ENCODE measurements around the gene RNF180. TPM values are rescaled to one million over a fixed set of nuclear protein-coding genes. Genes with fewer than 3 reads are reported as not detected.

The RNF180 gene
- total RNA-seq, 1 donor from 2014 or later, result 7.3 TPM

GRCh38 chr5:64330728-64331231 lies 165.1 kb downstream of the RNF180 start:
- Mint-ChIP-seq H3K4me3 (no peak overlapping the region), H3K27ac (ENCODE audit: unreplicated experiment) (no peak overlapping the region)
- no peak for TF ChIP-seq CTCF (conservative IDR thresholded peaks at IDR 0.05)

GRCh38 chr5:64331597-64332277 lies 166.1 kb downstream of the RNF180 start:
- H3K36me3 Mint-ChIP-seq (ENCODE audit: low read depth), result peaks cover 11% of the 10 kb centered on the region
- H3K9me3 Mint-ChIP-seq, result peaks cover 6% of the 10 kb centered on the region
- no peaks in the 10 kb centered on the region for H3K27me3 Mint-ChIP-seq (ENCODE audit: low read depth)
- DNase-seq (ENCODE audit: low read depth, low spot score), result no peak
- TF ChIP-seq CTCF (conservative IDR thresholded peaks at IDR 0.05), result no peak
- peaks cover 7% of the 10 kb centered on the region for H3K4me1 Mint-ChIP-seq
- H3K4me3 Mint-ChIP-seq, result no peak overlapping the region
- peak overlapping the region; percentile 89 for H3K27ac Mint-ChIP-seq (ENCODE audit: unreplicated experiment)

More at GRCh38 chr5:64330728-64331231, 165.1 kb downstream of the RNF180 start:
- no peaks in the 10 kb centered on the region for H3K27me3 Mint-ChIP-seq (ENCODE audit: low read depth)
- peaks cover 7% of the 10 kb centered on the region for H3K4me1 Mint-ChIP-seq
- peaks cover 16% of the 10 kb centered on the region for H3K36me3 Mint-ChIP-seq (ENCODE audit: low read depth)
- H3K9me3 Mint-ChIP-seq, result peaks cover 11% of the 10 kb centered on the region
- no peak for DNase-seq (ENCODE audit: low read depth, low spot score)

GRCh38 chr5:64333886-64334285 lies 168.2 kb downstream of the RNF180 start:
- Mint-ChIP-seq H3K9me3 (no peaks in the 10 kb centered on the region), H3K4me3 (no peak overlapping the region), H3K27me3 (ENCODE audit: low read depth) (no peaks in the 10 kb centered on the region), H3K4me1 (peaks cover 7% of the 10 kb centered on the region), H3K27ac (ENCODE audit: unreplicated experiment) (peak overlapping the region; percentile 32), H3K36me3 (ENCODE audit: low read depth) (peaks cover 2% of the 10 kb centered on the region)
- no peak for TF ChIP-seq CTCF (conservative IDR thresholded peaks at IDR 0.05)
- no peak for DNase-seq (ENCODE audit: low read depth, low spot score)

GRCh38 chr5:64339769-64340168 lies 174.1 kb downstream of the RNF180 start:
- no peak for TF ChIP-seq CTCF (conservative IDR thresholded peaks at IDR 0.05)
- no peak for DNase-seq (ENCODE audit: low read depth, low spot score)
- H3K36me3 Mint-ChIP-seq (ENCODE audit: low read depth), result no peaks in the 10 kb centered on the region
- H3K4me3 Mint-ChIP-seq, result no peak overlapping the region
- no peaks in the 10 kb centered on the region for H3K4me1 Mint-ChIP-seq
- no peaks in the 10 kb centered on the region for H3K27me3 Mint-ChIP-seq (ENCODE audit: low read depth)
- H3K9me3 Mint-ChIP-seq, result peaks cover 3% of the 10 kb centered on the region
- no peak overlapping the region for H3K27ac Mint-ChIP-seq (ENCODE audit: unreplicated experiment)

GRCh38 chr5:64340293-64340692 lies 174.7 kb downstream of the RNF180 start:
- Mint-ChIP-seq H3K4me1 (no peaks in the 10 kb centered on the region), H3K27me3 (ENCODE audit: low read depth) (no peaks in the 10 kb centered on the region), H3K36me3 (ENCODE audit: low read depth) (no peaks in the 10 kb centered on the region), H3K9me3 (peaks cover 3% of the 10 kb centered on the region), H3K4me3 (no peak overlapping the region), H3K27ac (ENCODE audit: unreplicated experiment) (no peak overlapping the region)
- no peak for TF ChIP-seq CTCF (conservative IDR thresholded peaks at IDR 0.05)
- no peak for DNase-seq (ENCODE audit: low read depth, low spot score)

Data from neural crest cell (in vitro differentiated cells).